Endothelial cell of hepatic sinusoid (primary cell): ENCODE results near the gene FAM131A.

Experiments used
- in situ Hi-C: cut with HindIII; loops from 2 replicates; pipeline ENCODE4 v1.10.0; 2017; ENCODE audit warnings: low sequenced_read_pairs

FAM131A gene

GRCh38 chr3:184373422-184373821, 36.0 kb downstream of the FAM131A start:
- in situ Hi-C loops = loop anchor here (5.0 kb wide), 3 partner anchors 64 to 169 kb away; no protein-coding TSS in a partner anchor

GRCh38 chr3:184375747-184376461, 38.5 kb downstream of the FAM131A start:
- in situ Hi-C loops = no loop called here

- in situ Hi-C loops = no loop called here
These were observed 40.0 kb downstream of the FAM131A start for GRCh38 chr3:184377374-184377773.

- in situ Hi-C loops = no loop called here
These were observed 40.6 kb downstream of the FAM131A start, which contains the start of gene THPO for GRCh38 chr3:184377882-184378445. TSS of gene THPO (minus strand) at chr3:184378207. CDS start at chr3:184376259, 1,948 bp downstream.

- in situ Hi-C loops = no loop called here
These were observed 41.4 kb downstream of the FAM131A start for GRCh38 chr3:184378651-184379357.

- in situ Hi-C loops = no loop called here
These were observed 42.2 kb downstream of the FAM131A start, which contains the start of gene CHRD for GRCh38 chr3:184379358-184380184. TSS of gene CHRD (plus strand) at chr3:184380054. CDS start at chr3:184380319, 265 bp downstream.

- in situ Hi-C loops = no loop called here
These were observed 42.8 kb downstream of the FAM131A start for GRCh38 chr3:184380185-184380626.

- in situ Hi-C loops = no loop called here
These were observed 43.3 kb downstream of the FAM131A start for GRCh38 chr3:184380627-184381260.

GRCh38 chr3:184381261-184382224, 44.1 kb downstream of the FAM131A start:
- in situ Hi-C loops = no loop called here

GRCh38 chr3:184382326-184383032, 45.1 kb downstream of the FAM131A start:
- in situ Hi-C loops = no loop called here

GRCh38 chr3:184383033-184383740, 45.8 kb downstream of the FAM131A start:
- in situ Hi-C loops = no loop called here

GRCh38 chr3:184384342-184384741, 46.9 kb downstream of the FAM131A start:
- in situ Hi-C loops = no loop called here

GRCh38 chr3:184384856-184385422, 47.5 kb downstream of the FAM131A start:
- in situ Hi-C loops = no loop called here

- in situ Hi-C loops = no loop called here
These were observed 48.8 kb downstream of the FAM131A start for GRCh38 chr3:184386047-184386806.

GRCh38 chr3:184387174-184387714, 49.8 kb downstream of the FAM131A start:
- in situ Hi-C loops = no loop called here

- in situ Hi-C loops = no loop called here
These were observed 51.0 kb downstream of the FAM131A start for GRCh38 chr3:184388164-184388935.
